Dendritic cell treated with granulocyte-macrophage colony-stimulating factor and Interleukin-4, amounts not matched to agents 40 ng/mL and 50 ng/mL, for 4 days (primary cell): ENCODE measurements around the gene MBNL1.

Experiments used
- H3K27ac Mint-ChIP-seq: one replicate; pipeline ENCODE4 v1.8.0; 2022; ENCODE audit warnings: mild to moderate bottlenecking, mixed read lengths
- H3K27me3 Mint-ChIP-seq: one replicate; pipeline ENCODE4 v1.8.0; 2022; ENCODE audit warnings: mild to moderate bottlenecking, mixed read lengths
- H3K36me3 Mint-ChIP-seq: one replicate; pipeline ENCODE4 v1.8.0; 2022; ENCODE audit warnings: low read depth, mixed read lengths
- H3K4me1 Mint-ChIP-seq: one replicate; pipeline ENCODE4 v1.8.0; 2022; ENCODE audit warnings: low read depth, mixed read lengths
- H3K4me3 Mint-ChIP-seq: one replicate; pipeline ENCODE4 v1.8.0; 2022; ENCODE audit warnings: mild to moderate bottlenecking, moderate library complexity, mixed read lengths
- H3K9me3 Mint-ChIP-seq: one replicate; pipeline ENCODE4 v1.8.0; 2022; ENCODE audit warnings: mixed read lengths
- intact Hi-C: fragments of 100-400 bp; cut with micrococcal nuclease; formaldehyde crosslinking; loops from one replicate; pipeline ENCODE4 v1.15.0; 2022

Gene MBNL1

DNA sequence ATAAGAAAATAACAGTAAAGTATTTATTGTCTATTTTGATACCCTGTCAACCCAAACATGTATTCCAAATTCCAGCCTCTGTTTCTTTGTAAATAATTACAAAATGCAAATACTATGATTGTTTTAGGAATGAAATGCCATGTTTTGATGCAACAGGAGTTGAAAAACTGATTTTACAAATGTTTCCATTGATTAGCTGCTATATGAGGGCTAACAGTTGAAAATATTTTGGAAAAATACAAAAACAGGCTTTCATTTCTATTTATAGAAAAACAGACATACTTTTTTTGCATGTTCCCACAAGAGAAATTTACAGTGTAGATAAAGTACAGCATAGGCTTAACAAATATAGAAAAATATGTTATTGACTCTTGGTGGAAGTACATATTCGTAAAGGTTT lies 20.0 kb downstream of the MBNL1 start:
- H3K4me3 Mint-ChIP-seq = no peak overlapping the region
- no peaks in the 10 kb centered on the region for H3K27me3 Mint-ChIP-seq
- intact Hi-C loops = no loop called here
- H3K4me1 Mint-ChIP-seq = peaks cover 47% of the 10 kb centered on the region
- peaks cover 5% of the 10 kb centered on the region for H3K36me3 Mint-ChIP-seq
- H3K27ac Mint-ChIP-seq = no peak overlapping the region
- no peaks in the 10 kb centered on the region for H3K9me3 Mint-ChIP-seq

DNA sequence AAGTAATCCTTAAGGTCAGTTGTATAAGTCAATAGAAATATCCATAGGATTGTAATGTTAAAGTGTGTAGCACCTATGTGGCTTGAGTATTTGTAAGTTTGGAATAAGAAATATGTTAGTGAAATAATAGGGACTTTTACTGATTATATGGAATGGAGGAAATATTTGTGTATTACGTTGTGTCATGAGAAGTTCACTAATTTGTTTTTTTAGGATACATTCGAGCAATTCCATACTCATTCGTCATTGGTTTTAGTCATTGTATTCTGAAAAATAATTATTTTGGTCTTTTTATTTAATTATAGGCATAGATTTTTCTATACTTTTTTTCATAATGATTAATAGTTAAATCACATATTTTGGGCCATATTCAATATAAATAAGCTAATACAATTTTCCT lies 21.0 kb downstream of the MBNL1 start:
- H3K27me3 Mint-ChIP-seq = no peaks in the 10 kb centered on the region
- H3K4me3 Mint-ChIP-seq = no peak overlapping the region
- H3K9me3 Mint-ChIP-seq = no peaks in the 10 kb centered on the region
- peaks cover 41% of the 10 kb centered on the region for H3K4me1 Mint-ChIP-seq
- H3K36me3 Mint-ChIP-seq = peaks cover 5% of the 10 kb centered on the region
- no peak overlapping the region for H3K27ac Mint-ChIP-seq
- intact Hi-C loops = no loop called here

DNA sequence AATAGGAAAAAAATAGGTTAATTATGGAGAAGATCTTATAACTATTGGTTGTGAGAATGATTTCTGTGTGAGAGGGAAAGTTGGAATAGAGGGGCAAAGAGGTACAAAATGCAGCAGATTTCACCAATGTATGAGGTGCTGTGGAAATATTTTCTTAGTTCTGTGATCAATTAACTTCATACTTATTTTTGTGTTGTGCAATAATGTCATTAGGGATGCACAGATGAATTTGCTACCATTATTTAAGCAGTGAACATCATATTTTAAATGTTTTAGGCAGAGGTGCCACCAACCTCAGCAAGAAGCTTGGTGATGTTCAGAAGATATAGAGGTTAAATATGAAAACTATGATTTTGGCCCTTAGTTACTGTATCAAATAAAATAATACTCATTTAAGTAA lies 21.6 kb downstream of the MBNL1 start:
- intact Hi-C loops = no loop called here
- Mint-ChIP-seq H3K4me1 (peaks cover 37% of the 10 kb centered on the region), H3K27ac (no peak overlapping the region), H3K27me3 (no peaks in the 10 kb centered on the region), H3K36me3 (peaks cover 8% of the 10 kb centered on the region), H3K4me3 (no peak overlapping the region), H3K9me3 (no peaks in the 10 kb centered on the region)

DNA sequence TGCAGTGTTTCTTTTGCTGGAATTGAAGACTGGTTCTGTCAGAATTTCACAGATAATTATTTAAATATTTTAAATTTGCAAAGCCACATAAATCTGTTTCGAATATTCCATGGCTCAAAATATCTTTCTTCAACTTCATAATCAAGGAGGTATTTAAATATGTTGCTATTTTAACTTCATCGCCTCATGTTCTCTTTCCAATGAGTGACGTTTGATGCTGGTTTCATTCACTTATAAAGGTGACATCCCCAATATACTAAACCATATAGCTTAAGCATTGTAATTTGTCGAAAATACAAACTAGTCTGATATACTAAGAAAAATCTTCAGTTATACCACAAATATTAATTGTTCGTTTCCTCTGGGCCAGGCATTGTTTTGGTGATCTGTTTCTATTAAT lies 22.5 kb downstream of the MBNL1 start:
- H3K4me1 Mint-ChIP-seq = peaks cover 46% of the 10 kb centered on the region
- peaks cover 13% of the 10 kb centered on the region for H3K36me3 Mint-ChIP-seq
- H3K27ac Mint-ChIP-seq = no peak overlapping the region
- intact Hi-C loops = no loop called here
- H3K4me3 Mint-ChIP-seq = no peak overlapping the region
- H3K9me3 Mint-ChIP-seq = no peaks in the 10 kb centered on the region
- no peaks in the 10 kb centered on the region for H3K27me3 Mint-ChIP-seq

DNA sequence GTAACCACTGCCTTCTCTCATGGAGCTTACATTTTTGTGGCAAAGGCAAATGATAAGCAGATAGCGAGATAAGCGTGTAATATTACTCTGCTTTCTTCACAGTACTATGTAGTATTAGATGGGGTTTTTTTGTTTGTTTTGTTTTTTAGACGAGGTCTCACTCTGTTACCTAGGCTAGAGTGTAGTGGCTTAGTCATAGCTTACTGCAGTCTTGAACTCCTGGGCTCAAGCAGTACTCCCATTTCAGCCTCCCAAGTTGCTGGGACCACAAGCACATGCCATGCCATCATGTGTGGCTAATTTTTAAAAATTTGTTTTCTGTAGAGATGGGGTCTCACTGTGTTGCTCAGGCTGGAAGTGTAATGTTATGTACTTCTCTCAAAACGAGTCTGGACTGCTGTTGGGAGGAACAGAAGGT lies 22.9 kb downstream of the MBNL1 start:
- Mint-ChIP-seq H3K4me1 (peaks cover 48% of the 10 kb centered on the region), H3K27me3 (no peaks in the 10 kb centered on the region), H3K27ac (no peak overlapping the region), H3K4me3 (no peak overlapping the region), H3K36me3 (peaks cover 13% of the 10 kb centered on the region), H3K9me3 (no peaks in the 10 kb centered on the region)
- intact Hi-C loops = no loop called here

DNA sequence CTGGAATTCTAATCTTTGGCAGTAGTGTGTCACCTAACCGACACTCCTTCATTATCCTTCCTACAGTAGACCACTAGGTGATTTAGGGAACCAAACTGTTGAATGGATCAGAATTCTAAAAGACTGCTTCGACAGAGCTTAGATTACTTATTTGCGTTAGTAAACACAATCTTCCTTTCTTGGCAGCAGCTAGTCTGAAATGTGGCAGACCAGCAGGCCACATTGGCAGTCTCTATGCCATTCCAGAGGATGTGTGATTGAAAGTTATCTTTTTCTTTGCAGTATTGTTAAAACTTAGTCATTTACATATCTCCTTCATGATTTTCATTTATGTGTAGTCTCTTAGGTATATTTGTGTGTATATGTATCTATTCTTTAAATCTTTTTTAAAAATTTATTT lies 23.6 kb downstream of the MBNL1 start:
- Mint-ChIP-seq H3K36me3 (peaks cover 13% of the 10 kb centered on the region), H3K27me3 (no peaks in the 10 kb centered on the region), H3K9me3 (no peaks in the 10 kb centered on the region), H3K27ac (no peak overlapping the region), H3K4me1 (peaks cover 49% of the 10 kb centered on the region), H3K4me3 (no peak overlapping the region)
- intact Hi-C loops = no loop called here

DNA sequence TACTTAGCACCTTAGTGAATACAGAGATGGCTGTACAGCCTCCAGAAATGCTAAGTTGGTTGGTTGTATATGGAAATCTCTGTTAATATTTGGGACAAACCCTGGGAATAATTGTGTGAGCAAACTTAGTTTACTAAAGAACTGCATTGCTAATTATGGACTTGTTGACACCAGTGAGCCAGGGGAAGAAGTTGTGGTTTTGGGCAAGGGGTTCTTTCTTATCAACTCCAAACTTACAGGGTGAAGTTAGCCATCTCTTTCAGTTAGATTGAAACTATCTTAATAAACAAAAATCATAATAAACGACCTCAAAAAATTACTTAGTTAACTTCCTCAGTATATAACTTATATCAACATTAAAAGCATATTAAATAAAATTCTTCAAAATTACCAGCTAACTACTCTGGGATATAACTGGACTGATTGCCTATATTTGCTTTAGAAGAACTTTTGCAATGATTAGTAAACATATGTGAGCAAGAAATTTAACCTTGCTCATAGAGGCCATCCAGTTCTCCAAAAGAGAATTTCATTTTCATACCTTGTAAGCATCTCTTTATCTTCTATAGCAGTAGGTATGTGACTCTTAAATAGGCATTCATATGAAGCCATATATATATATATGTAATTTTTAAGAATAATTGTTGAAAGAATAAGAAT lies 24.7 kb downstream of the MBNL1 start:
- peaks cover 55% of the 10 kb centered on the region for H3K4me1 Mint-ChIP-seq
- H3K27ac Mint-ChIP-seq = no peak overlapping the region
- H3K27me3 Mint-ChIP-seq = no peaks in the 10 kb centered on the region
- H3K36me3 Mint-ChIP-seq = peaks cover 17% of the 10 kb centered on the region
- intact Hi-C loops = no loop called here
- H3K4me3 Mint-ChIP-seq = no peak overlapping the region
- H3K9me3 Mint-ChIP-seq = no peaks in the 10 kb centered on the region

DNA sequence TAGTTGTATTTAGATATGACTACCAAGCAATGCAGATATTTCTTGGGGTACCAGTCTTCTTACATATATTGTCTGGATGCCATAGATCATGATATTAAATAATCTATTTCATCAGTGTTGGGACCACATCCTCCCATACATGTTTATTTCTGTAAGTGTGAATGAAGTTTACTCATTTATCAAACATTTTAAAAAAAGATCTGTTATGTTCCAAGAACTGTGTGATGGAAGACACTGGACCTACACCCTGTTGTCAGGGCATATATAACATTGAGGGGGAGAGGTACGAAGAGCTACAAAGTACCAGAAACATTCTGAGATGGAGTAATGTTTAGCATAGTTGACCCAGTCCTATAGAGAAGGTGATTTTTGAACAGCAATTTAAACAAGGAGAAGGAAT lies 26.6 kb downstream of the MBNL1 start:
- peaks cover 62% of the 10 kb centered on the region for H3K4me1 Mint-ChIP-seq
- H3K36me3 Mint-ChIP-seq = peaks cover 34% of the 10 kb centered on the region
- intact Hi-C loops = no loop called here

DNA sequence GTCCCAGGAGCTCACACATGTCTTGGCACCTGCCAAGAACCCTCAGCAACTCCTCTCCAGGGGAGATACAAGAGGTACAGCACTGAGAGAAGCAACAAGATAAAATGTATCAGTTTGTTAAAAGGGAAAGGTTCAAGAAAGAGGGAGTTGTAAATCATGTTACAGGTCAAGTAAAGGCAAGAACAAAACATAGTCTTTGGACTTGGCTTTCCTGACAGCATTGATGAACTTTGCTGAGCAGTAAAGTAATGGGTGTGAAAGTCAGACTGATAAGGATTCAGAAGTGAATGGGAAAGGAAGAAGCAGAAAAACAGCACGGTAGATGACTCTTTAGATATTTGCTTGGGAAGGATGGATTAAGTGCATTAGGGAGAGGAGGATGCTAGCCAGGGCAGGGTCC lies 27.1 kb downstream of the MBNL1 start:
- Mint-ChIP-seq H3K4me1 (peaks cover 62% of the 10 kb centered on the region), H3K27ac (peak overlapping the region; percentile 19), H3K27me3 (no peaks in the 10 kb centered on the region), H3K36me3 (peaks cover 38% of the 10 kb centered on the region), H3K4me3 (no peak overlapping the region), H3K9me3 (no peaks in the 10 kb centered on the region)
- intact Hi-C loops = no loop called here

More for the DNA sequence above, 26.6 kb downstream of the MBNL1 start:
- no peaks in the 10 kb centered on the region for H3K27me3 Mint-ChIP-seq
- peak overlapping the region; percentile 19 for H3K27ac Mint-ChIP-seq
- H3K9me3 Mint-ChIP-seq = no peaks in the 10 kb centered on the region
- H3K4me3 Mint-ChIP-seq = no peak overlapping the region

DNA sequence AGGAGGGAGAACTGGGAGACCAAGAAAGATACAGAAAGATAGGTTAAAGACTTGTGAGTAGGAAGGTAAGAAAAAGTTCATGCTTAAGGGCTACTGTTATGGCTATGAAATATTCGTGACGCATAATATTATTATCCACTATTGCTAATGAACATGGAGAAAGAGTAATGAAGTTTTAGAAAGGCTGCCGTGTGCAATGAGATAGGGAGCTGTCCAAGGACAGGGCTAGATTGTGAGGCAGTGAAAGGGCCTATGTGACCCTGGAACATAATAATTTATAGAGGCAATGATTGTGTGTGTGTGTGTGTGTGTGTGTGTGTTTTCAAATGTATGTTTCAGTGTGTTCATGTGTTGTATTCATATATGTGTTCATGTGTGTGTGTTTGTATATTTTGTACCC lies 27.7 kb downstream of the MBNL1 start:
- H3K4me3 Mint-ChIP-seq = no peak overlapping the region
- H3K27ac Mint-ChIP-seq = peak overlapping the region; percentile 19
- intact Hi-C loops = no loop called here
- H3K4me1 Mint-ChIP-seq = peaks cover 61% of the 10 kb centered on the region
- H3K9me3 Mint-ChIP-seq = no peaks in the 10 kb centered on the region
- peaks cover 43% of the 10 kb centered on the region for H3K36me3 Mint-ChIP-seq
- H3K27me3 Mint-ChIP-seq = no peaks in the 10 kb centered on the region

DNA sequence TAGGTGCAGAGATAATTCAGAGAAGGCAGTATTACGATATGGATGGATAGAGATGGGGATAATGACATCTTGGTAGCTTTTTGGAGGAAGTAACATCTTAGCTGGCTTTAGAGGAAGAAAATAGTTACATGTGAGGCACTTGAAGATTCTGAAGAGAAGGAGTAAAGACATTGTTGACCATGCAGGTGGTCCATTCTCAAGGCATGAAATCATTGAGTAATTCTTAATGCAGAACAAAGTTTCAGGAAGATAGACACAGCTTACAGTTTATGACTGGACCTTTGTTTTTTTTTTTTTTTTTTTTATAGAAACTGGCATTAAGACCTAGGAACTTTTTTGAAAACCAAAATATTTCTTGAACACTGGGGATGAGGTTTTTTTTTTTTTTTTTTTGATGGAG lies 28.2 kb downstream of the MBNL1 start:
- no peaks in the 10 kb centered on the region for H3K9me3 Mint-ChIP-seq

DNA sequence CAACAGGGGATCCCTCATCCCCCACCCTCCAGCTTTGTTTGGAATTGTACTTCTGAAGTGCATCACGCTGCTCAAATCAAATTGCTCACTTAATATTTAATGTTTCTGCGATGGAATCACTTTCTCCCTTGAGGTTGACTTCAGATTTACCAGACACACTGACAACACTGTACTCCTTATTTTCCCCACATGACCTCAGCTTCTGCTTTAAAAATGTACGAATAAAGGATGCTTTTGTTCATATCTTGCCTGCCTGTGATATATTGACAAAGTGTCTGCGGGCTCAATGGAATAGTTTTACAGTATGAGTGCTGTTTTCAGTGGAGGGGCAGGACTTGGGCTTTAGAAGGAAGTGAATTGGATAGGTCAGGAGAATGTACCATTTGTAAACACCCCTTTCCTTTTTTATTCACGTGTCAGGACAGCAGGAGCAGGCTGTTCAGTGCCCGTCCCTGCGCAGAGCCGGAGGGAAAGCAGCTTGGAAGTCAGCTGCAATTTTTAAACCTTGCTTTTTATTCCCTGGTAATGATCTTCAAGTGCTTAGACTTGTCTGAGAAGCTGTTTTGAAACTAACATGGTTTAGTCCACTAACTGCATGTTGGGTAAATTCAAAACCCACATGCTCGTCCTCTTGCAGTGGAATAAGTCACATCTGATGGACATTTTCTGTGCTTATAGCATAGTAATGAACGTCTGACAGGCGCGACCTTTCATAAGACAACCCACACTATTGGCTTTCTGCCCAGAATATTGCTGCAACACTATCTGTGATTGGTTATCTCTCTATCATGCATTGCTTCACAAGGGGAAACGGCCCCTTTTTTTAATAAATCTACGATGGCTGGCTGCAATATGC lies 29.9 kb downstream of the MBNL1 start:
- intact Hi-C loops = no loop called here
- no peaks in the 10 kb centered on the region for H3K9me3 Mint-ChIP-seq
- peaks cover 47% of the 10 kb centered on the region for H3K4me1 Mint-ChIP-seq
- H3K4me3 Mint-ChIP-seq = peak overlapping the region; percentile 66
- H3K27me3 Mint-ChIP-seq = no peaks in the 10 kb centered on the region
- peaks cover 40% of the 10 kb centered on the region for H3K36me3 Mint-ChIP-seq
- peak overlapping the region; percentile 82 for H3K27ac Mint-ChIP-seq

More for the DNA sequence above, 28.2 kb downstream of the MBNL1 start:
- peaks cover 46% of the 10 kb centered on the region for H3K36me3 Mint-ChIP-seq
- peaks cover 55% of the 10 kb centered on the region for H3K4me1 Mint-ChIP-seq
- intact Hi-C loops = no loop called here
- H3K27ac Mint-ChIP-seq = no peak overlapping the region
- H3K4me3 Mint-ChIP-seq = no peak overlapping the region
- no peaks in the 10 kb centered on the region for H3K27me3 Mint-ChIP-seq

DNA sequence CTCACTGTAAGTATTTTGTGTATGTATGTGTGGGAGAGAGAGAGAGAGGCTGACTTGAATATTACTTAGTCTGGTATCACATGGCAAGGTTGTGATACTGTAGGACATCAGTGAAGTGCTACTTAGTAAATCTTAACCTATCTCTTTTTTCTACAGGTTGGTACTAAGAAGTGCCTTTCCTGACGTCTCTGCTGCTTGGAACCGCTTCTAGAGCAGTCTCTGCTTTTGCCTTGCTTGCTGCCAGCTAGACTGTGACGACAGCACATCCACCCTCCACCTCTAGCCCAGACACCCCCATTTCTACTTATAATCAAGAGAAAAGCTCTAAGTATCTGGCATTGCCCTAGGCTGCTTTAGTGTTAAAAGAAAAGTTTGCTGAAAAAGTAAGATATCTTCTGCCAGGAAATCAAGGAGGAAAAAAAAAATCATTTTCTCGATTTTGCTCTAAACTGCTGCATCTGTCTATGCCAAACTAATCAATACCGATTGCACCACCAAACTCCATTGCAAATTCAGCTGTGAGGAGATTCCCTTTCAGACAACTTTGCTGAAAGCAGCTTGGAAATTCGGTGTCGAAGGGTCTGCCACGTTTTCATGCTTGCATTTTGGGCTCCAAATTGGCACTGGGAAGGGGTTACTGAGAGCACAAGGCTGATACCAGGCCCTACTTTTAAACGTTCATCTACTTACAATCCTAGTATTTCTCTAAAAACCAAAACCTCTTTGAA lies 30.7 kb downstream of the MBNL1 start:
- H3K36me3 Mint-ChIP-seq = peaks cover 40% of the 10 kb centered on the region
- no peak overlapping the region for H3K4me3 Mint-ChIP-seq
- peak overlapping the region; percentile 82 for H3K27ac Mint-ChIP-seq
- peaks cover 47% of the 10 kb centered on the region for H3K4me1 Mint-ChIP-seq
- H3K27me3 Mint-ChIP-seq = no peaks in the 10 kb centered on the region
- intact Hi-C loops = no loop called here
- H3K9me3 Mint-ChIP-seq = no peaks in the 10 kb centered on the region
